PC-3 (cell line): ENCODE results near the gene L1CAM. TPM values are rescaled to one million over a fixed set of nuclear protein-coding genes. Genes with fewer than 3 reads are reported as not detected.
A peak's percentile ranks its signal among the peaks of the same experiment; 100 is the strongest.

ENCODE experiments used
- ATAC-seq: fragments of 200-7000 bp; cut with Tn5 transposase; 2 replicates; pipeline ENCODE4 v1.9.1; 2020; ENCODE audit warnings: mild to moderate bottlenecking, moderate library complexity
- BruUV-seq: library from RNA; stranded (reverse); fragments of 400-500 nt; replicated peaks from 2 replicates; lab custom pipeline; 2021; lab: Mats Ljungman, UMichigan
- CTCF ChIA-PET: fragments of 300-600 bp; sonication (Branson Sonifier 250); formaldehyde crosslinking; loops from one replicate; lab custom pipeline; 2022; ENCODE audit warnings: antibody characterized with exemption; lab: Charles Lee
- POLR2A ChIA-PET: fragments of 300-600 bp; sonication (Branson Sonifier 250); formaldehyde crosslinking; loops from one replicate; lab custom pipeline; 2022; ENCODE audit warnings: antibody characterized with exemption; ENCODE audit not compliant: unreplicated experiment; lab: Charles Lee
- DNase-seq: peaks from one replicate; pipeline ENCODE4 v3.0.0-alpha.2; 2015
- H2AFZ ChIP-seq: fragments of 300-600 bp; sonication (generic); 2 replicates; pipeline ENCODE4 v1.6.0; 2016; ENCODE audit warnings: antibody characterized with exemption, low read length
- H3F3A ChIP-seq: fragments of 300-600 bp; sonication (generic); one replicate; pipeline ENCODE4 v1.6.0; 2017; ENCODE audit warnings: antibody characterized with exemption, low read length, control low read depth, mild to moderate bottlenecking; ENCODE audit not compliant: unreplicated experiment
- H3K27ac ChIP-seq: fragments of 300-600 bp; sonication (generic); 2 replicates; pipeline ENCODE4 v1.5.1; 2016; ENCODE audit warnings: mild to moderate bottlenecking, low read length
- H3K27me3 ChIP-seq: fragments of 300-600 bp; sonication (generic); 2 replicates; pipeline ENCODE4 v1.6.1; 2016; ENCODE audit warnings: low read length, mixed read lengths
- H3K36me3 ChIP-seq: fragments of 300-600 bp; sonication (generic); 2 replicates; pipeline ENCODE4 v1.6.1; 2016; ENCODE audit warnings: low read depth, mixed run types, low read length, mixed read lengths
- H3K4me1 ChIP-seq: fragments of 300-600 bp; sonication (generic); 2 replicates; pipeline ENCODE4 v1.5.1; 2016; ENCODE audit warnings: low read length; ENCODE audit not compliant: insufficient read depth
- H3K4me2 ChIP-seq: fragments of 300-600 bp; sonication (generic); 2 replicates; pipeline ENCODE4 v1.6.0; 2016; ENCODE audit warnings: low read length
- H3K4me3 ChIP-seq: fragments of 300-600 bp; sonication (generic); 2 replicates; pipeline ENCODE4 v1.5.1; 2016; ENCODE audit warnings: mild to moderate bottlenecking, low read length, mixed read lengths
- H3K79me2 ChIP-seq: fragments of 300-600 bp; sonication (generic); 2 replicates; pipeline ENCODE4 v1.6.1; 2017; ENCODE audit warnings: low read length, mixed read lengths
- H3K9ac ChIP-seq: fragments of 300-600 bp; sonication (generic); 2 replicates; pipeline ENCODE4 v1.6.0; 2016; ENCODE audit warnings: mild to moderate bottlenecking, low read length
- H3K9me2 ChIP-seq: fragments of 300-600 bp; sonication (generic); replicated peaks from 2 replicates; pipeline ENCODE4 v1.6.1; 2016; ENCODE audit warnings: mixed run types, low read length, mixed read lengths
- H3K9me3 ChIP-seq: fragments of 300-600 bp; sonication (generic); 2 replicates; pipeline ENCODE4 v1.6.1; 2016; ENCODE audit warnings: low read length, mixed read lengths
- H4K20me1 ChIP-seq: fragments of 300-600 bp; sonication (generic); 2 replicates; pipeline ENCODE4 v1.6.1; 2016; ENCODE audit warnings: low read length, mixed read lengths
- CTCF ChIP-seq: fragments of 300-600 bp; sonication (generic); conservative IDR thresholded peaks from 2 replicates; pipeline ENCODE4 v1.5.1; 2017; ENCODE audit warnings: antibody characterized with exemption, low read depth, mild to moderate bottlenecking, low read length
- EZH2 ChIP-seq: fragments of 300-600 bp; sonication (generic); IDR thresholded peaks from one replicate; pipeline ENCODE4 v1.6.1; 2017; ENCODE audit warnings: antibody characterized with exemption, mild to moderate bottlenecking, low read length; ENCODE audit not compliant: unreplicated experiment
- EZH2phosphoT487 ChIP-seq: fragments of 300-600 bp; sonication (generic); IDR thresholded peaks from 2 replicates; pipeline ENCODE4 v1.6.1; 2018; ENCODE audit warnings: mild to moderate bottlenecking, antibody characterized with exemption, low read length, borderline replicate concordance
- intact Hi-C: fragments of 100-400 bp; cut with micrococcal nuclease; formaldehyde crosslinking; loops from 2 replicates; pipeline ENCODE4 v1.9.0; 2023
- total RNA-seq: library from RNA; depleted of rRNA; stranded (reverse); fragments of >200 nt; gene quantifications from 2 replicates; pipeline ENCODE4 v1.2.3, GENCODE V29; 2014

Gene L1CAM
- total RNA-seq, 1 experiment from 2014 or later: 5.2 TPM

DNA sequence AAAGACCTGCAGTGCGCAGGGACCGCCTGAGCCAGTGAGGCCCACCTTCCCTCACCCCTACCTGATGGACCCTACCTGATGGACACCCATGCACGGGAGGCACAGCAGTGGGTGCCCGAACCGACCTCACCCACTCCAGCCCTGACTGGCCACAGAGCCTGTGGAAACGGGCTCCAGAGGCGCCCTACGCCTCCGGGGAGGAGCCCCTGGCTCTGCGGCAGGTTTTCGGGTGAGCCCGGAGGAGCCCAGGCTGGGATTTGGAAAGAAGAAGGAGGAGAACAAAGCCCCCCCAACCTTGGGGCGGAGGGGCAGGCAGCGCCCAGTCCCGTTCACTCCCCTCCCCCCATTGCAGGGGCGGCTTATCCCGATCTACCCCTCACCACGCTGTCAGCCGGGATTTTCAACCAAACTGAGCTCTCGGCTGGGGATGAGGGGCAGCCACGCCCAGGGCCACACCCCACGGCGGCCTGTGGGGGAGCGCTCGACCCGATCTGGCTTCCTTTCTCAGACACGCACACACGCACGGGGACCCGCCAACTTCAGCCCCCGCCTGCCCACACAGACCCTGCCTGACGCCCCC lies 675 bp downstream of the L1CAM start:
- Histone ChIP-seq H4K20me1 (no peaks in the 10 kb centered on the region), H3K27me3 (peaks cover 6% of the 10 kb centered on the region; the same call in 1 of the 2 replicates), H3K36me3 (no peaks in the 10 kb centered on the region), H3K4me1 (peaks cover 9% of the 10 kb centered on the region; the same call in 1 of the 2 replicates), H3K9ac (0 out of 2 replicates have a peak overlapping the region, but pooled peaks have one; percentile 29), H3K9me3 (no peaks in the 10 kb centered on the region), H3K4me3 (peak overlapping the region; percentile 63), H3F3A (no peaks in the 10 kb centered on the region), H2AFZ (peak overlapping the region; percentile 55; the same call in 1 of the 2 replicates), H3K9me2 (no peaks in the 10 kb centered on the region), H3K79me2 (no peaks in the 10 kb centered on the region), H3K27ac (no peak overlapping the region), H3K4me2 (peak overlapping the region; percentile 81)
- TF ChIP-seq EZH2phosphoT487 (no peak), CTCF (no peak), EZH2 (no peak)
- DNase-seq: no peak
- intact Hi-C loops: no loop called here
- POLR2A ChIA-PET: no interaction called here
- peak; percentile 30; the same call in 1 of the 2 replicates for ATAC-seq
- no TSS peak for BruUV-seq
- CTCF ChIA-PET: no interaction called here

DNA sequence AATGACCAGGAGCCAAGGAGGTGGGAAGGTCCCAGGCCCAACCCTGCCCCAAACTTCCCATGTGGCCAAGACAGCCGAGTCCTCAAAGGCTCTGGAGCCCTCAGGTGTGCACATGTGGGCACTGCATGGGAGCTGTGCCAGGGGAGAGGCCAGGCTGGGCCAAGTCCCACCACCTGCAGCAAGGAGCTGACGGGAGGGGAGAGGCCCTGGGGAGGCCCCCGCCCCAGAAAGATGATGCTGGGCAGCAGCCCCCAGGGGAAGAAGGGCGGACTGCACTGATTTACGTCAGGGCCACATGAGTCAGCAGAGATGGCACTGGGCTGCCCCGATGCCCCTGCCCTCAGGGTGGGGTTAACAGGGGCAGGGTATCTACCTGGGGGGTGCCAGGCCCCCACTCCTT lies 1.4 kb downstream of the L1CAM start:
- no peak overlapping the region for H3K9ac ChIP-seq
- H3F3A ChIP-seq: no peaks in the 10 kb centered on the region
- peak overlapping the region; percentile 81 for H3K4me2 ChIP-seq
- no peaks in the 10 kb centered on the region for H4K20me1 ChIP-seq
- H3K27me3 ChIP-seq: peaks cover 6% of the 10 kb centered on the region; the same call in 1 of the 2 replicates
- H3K36me3 ChIP-seq: no peaks in the 10 kb centered on the region
- peaks cover 9% of the 10 kb centered on the region; the same call in 1 of the 2 replicates for H3K4me1 ChIP-seq
- POLR2A ChIA-PET: no interaction called here
- TF ChIP-seq CTCF: peak; percentile 52
- TF ChIP-seq EZH2phosphoT487: no peak
- no peak for TF ChIP-seq EZH2
- intact Hi-C loops: no loop called here
- H2AFZ ChIP-seq: no peak overlapping the region
- peak overlapping the region; percentile 63; the same call in 1 of the 2 replicates for H3K4me3 ChIP-seq
- H3K9me3 ChIP-seq: no peaks in the 10 kb centered on the region
- no peaks in the 10 kb centered on the region for H3K79me2 ChIP-seq
- DNase-seq (peak; percentile 61), ATAC-seq (peak; percentile 55)
- H3K9me2 ChIP-seq: no peaks in the 10 kb centered on the region
- no TSS peak for BruUV-seq
- H3K27ac ChIP-seq: no peak overlapping the region
- CTCF ChIA-PET: no interaction called here

- H3K79me2 ChIP-seq: no peaks in the 10 kb centered on the region
- ATAC-seq (no peak), DNase-seq (no peak)
- H3K9me2 ChIP-seq: no peaks in the 10 kb centered on the region
- ChIA-PET CTCF (interaction anchor here (0.7 kb wide), 1 partner anchor 24 kb away, joined by 3 read pairs; no protein-coding TSS in a partner anchor), POLR2A (no interaction called here)
- H3K4me2 ChIP-seq: no peak overlapping the region
- H3K9me3 ChIP-seq: no peaks in the 10 kb centered on the region
- H2AFZ ChIP-seq: no peak overlapping the region
- no peaks in the 10 kb centered on the region for H3K36me3 ChIP-seq
- intact Hi-C loops: no loop called here
- TF ChIP-seq CTCF (no peak), EZH2phosphoT487 (no peak), EZH2 (no peak)
- H3K27ac ChIP-seq: no peak overlapping the region
- H4K20me1 ChIP-seq: no peaks in the 10 kb centered on the region
- no TSS peak for BruUV-seq
- H3K4me3 ChIP-seq: no peak overlapping the region
- no peaks in the 10 kb centered on the region for H3F3A ChIP-seq
- peaks cover 9% of the 10 kb centered on the region; the same call in 1 of the 2 replicates for H3K4me1 ChIP-seq
- no peak overlapping the region for H3K9ac ChIP-seq
- peaks cover 6% of the 10 kb centered on the region; the same call in 1 of the 2 replicates for H3K27me3 ChIP-seq
Measured at GRCh38 chrX:153884136-153884535, 1.8 kb downstream of the L1CAM start.
